Kidney capillary endothelial cell (primary cell): ENCODE results near the gene RBM6.
"Not testable (repeated sequence)": the region's sequence is repeated elsewhere in the genome, so short reads cannot be mapped to it uniquely, and the experiment has no call there.

ENCODE experiments used
- DNase-seq: peaks from one replicate; pipeline ENCODE4 v3.0.0-alpha.2; 2018; ENCODE audit warnings: low spot score

Gene RBM6

DNA sequence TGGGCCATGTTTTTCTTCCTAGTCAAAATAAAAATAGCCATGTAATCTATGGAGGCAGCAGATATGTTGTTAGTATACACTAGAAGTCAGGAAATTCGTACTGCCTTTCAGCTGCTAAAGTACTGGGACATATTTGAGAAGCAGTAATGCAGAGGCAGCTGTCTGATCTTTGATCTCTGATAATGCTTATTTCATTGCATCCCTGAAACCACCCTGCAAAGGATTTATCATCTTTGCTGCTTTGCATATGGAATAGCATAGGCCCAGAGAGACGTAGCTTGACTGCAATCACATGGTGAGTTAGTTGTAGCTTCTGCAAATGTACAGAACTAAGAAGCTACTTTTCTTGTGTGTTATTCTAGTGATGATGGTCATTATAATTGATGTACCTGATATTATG is 52.4 kb downstream of the RBM6 start:
- no peak for DNase-seq

DNA sequence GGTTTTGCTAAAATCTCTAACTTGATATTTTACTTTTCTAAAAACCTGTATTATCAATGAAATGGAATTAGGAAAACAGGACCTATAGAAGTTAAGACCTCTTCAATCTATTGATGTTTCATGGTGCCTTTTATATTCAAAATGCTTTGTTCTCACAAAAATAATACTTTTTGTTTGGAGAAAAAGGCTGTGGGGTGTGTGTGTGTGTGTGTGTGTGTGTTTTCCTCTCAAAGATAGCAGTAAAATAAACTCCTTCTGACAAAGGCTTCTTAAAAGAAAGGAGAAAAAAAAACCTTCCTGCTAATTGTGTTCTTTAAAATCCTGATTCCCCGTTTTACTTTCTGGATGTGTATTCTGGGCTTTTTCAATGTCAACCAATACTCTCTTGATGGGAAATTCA is 54.5 kb downstream of the RBM6 start:
- no peak for DNase-seq

DNA sequence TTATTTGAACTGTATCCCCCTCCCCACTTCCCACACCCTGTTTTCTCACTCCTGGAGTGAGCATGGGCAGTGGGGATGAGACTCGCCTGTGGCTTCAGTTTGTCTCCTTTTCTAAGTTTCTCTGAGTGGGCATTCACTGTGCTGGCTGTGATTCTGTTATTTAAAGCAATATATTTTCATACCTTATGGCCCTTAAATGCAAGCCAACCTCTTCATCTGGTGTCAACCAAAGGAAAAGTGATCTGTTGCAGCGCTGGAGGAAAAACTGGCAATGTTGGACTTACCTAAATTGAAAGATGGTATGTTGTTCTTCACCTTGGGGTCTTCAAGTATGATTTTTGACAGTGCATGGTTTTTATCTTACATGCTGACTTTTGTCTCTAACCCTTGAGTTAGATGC is 56.1 kb downstream of the RBM6 start:
- DNase-seq: no peak

DNA sequence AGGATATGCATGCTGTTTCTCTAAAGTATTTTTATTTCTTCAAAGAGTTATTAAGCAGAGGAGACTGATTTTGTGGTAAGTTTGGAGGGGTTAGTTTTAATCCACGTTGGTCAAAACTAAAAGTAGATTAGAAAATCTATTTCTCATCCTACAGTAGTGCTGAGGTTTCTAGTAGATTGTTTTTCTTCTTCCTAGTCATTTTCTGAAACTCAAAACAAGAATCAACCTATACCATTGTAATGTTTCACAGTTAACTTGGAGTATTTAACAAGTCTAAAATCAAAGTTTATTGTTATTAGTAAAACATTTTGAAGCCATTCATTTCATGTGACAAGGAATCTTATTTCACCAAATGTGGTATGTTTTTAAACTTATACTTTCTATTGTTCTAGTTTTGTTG is 57.9 kb downstream of the RBM6 start:
- no peak for DNase-seq

DNA sequence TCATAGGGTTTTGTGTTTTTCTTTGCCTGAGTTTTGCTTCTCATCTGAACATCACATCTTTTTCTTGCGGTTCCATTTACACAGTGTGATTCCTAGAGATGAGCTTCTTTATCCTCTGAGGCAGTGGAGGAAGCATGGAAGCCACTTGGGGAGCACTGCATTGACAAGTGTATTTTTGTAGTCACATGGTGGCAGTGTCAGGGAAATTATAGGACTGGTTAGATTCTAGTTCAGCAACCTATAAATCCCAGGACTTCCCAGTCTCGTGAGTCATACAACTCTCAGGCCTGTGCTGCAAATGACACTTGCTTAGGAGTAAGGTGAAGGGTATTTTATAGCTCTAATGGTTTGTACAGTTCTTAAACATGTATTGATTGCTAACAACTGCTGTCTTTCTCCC is 58.4 kb downstream of the RBM6 start:
- DNase-seq: peak; percentile 4

DNA sequence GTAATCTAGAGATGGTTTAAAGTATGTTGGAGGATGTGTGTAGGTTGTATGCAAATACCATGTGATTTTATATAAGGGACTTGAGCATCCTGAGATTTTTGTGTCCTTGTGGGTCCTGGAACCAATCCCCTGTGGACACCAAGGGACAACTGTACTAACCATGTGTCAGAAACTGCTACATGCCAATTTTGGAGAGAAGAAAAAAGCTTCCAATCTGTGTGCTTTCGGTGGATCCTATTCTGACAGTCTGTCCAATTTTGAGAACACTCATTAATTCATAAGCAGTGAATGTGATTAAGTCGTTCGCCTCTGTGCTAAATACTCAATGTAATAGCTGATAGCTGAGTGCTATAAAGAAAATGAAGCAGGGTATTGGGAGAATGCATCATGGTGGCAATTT is 61.6 kb downstream of the RBM6 start:
- DNase-seq: no peak

DNA sequence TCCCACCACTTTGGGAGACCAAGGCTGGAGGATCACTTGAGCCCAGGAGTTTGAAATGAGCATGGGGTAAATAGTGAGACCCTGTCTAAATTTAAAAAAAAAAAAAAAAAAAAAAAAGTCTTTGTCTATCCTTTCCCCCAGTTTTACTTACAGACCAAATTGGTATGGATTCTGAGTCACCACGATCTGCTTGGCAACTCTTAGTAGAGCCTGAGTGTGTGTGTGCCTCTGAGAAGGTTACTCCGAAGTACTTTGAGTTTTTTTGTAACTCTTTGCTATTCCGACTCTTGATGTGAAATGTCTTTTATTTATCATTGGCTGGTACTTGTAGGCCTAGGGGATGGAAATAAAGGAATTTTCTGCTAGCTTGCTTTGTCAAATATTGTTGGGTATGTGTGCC is 63.3 kb downstream of the RBM6 start:
- no peak for DNase-seq

DNA sequence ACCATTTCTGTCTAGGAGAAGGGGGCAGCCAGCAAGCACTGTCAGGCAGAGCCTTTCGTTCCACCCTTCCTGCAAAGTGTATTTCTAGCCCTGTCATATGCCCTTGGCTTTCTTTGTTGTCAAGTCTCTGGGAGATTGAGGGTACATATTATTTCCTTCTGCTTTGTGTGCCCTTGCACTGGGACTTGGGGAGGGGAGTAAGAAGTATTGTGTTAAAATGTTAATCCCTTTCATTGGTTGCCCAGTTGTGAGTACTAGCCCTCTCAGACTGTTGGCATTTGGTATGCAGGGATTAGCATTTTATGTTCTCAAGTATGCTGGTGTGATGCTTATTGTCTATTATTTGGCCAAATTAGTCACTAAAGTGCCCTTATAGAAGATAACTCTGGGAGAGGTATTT is 63.9 kb downstream of the RBM6 start:
- no peak for DNase-seq

DNA sequence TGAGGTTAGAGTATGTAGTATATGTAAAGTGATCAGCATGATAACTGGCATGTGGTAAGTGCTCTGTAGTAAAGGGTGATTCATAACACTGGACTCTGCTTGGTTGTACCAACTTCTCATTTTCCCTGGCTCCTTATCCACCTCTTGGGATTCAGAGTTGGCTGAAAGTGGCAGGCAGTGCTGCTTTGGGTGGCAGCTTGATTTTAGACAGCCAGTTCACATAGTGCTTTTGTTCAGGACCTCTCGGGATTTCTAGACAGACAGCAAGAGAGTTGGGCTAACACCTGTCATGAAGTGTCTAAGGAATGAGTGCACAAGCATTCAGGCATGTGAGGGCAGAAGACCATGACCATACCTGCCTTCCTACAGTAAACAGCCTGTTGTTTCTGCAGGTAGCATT is 69.0 kb downstream of the RBM6 start:
- DNase-seq: no peak

DNA sequence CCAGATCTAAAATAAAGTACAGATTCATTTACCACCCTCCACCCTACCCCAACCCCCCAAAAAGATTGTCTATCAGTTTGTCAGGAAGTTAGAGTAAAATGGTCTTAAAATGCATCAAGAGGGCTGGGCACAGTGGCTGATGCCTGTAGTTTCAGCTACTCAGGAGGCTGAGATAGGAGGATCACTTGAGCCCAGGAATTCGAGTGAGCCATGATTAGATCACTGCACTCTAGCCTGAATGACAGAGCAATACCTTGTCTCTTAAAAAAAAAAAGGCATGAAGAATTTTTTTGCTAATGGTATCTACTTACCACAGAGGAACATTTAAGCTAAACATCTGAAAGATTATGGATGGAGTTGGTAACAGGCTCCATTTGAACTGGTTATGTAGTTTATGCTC is 71.0 kb downstream of the RBM6 start:
- DNase-seq: no peak

DNA sequence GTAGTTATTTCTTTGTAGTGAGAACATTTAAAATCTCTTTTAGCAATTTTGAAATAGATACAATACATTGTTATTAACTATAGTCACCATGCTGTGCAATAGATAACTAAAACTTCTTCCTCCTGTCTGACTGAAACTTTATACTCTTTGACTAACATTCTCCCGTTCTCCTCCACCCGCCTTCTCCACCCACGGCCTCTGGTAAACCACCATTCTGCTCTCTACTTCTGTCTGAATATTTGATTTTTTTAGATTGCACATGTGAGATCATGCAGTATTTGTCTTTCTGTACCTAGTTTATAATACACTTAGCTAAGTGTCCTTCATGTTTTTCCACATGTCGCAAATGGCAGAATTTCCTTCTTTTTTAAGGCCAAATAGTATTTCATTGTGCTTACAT is 76.0 kb downstream of the RBM6 start:
- DNase-seq: no peak

DNA sequence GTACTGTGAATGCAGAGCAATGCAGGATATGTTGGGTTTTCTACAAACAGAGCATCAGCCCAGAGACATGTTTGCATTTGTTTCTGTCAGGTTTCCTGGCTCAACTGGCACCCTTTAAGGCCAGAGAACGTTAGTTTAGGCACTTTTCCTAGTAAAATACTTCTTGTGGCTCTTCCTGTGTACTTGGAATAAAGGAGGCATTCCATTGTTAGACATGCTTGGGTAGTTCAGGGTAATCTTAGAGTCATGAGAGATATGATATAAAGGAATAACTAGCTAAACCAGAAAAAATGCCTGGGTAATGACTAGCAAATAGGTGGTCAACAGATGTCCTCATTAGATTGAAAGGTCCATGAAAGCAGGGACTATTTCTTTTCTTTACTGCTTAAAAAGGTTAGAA is 88.4 kb downstream of the RBM6 start:
- DNase-seq: no peak

DNA sequence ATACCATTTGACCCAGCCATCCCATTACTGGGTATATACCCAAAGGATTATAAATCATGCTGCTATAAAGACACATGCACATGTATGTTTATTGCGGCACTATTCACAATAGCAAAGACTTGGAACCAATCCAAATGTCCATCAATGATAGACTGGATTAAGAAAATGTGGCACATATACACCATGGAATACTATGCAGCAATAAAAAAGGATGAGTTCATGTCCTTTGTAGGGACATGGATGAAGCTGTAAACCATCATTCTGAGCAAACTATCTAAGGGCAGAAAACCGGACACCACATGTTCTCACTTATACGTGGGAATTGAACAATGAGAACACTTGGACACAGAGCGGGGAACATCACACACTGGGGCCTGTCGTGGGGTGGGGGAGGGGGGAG is 91.3 kb downstream of the RBM6 start:
- DNase-seq: not testable (repeated sequence)

DNA sequence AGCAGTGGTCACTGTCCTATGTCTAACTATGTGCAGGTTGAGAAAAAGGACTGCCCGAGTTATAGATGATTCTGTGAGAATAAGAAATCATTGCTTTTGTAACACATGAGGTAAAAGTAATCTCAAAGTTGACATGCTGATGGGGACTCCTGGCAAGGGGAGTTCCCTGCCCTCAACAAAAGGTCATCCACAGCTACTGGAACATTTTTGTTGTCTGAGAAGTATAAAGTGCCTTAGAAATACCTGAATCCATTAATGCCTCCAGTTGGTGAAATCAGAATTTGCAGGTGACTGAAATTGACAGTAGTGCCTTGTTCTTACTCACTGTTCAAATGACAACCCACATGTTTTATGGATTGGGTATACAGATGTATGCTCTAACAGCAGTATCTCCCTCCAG is 105.0 kb downstream of the RBM6 start:
- DNase-seq: no peak

DNA sequence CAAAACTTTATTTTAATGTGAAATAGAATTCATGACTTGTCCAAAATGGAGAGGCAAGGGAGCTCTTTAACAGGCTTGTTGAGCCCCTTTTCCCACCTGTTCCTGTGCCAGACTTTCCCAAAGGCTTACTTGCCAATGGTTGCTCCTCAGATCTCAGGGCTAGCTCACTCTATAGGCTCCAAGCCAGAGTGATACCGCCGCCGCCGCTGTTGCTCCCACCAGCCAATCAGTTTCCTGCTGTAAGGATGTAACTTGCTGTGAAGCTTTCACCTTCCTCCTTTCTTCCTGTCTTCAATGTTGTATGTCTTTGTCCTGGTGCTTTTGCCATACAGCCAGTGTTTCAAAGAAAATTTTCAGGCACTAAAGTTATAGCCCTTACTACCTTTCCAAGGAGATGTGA is 107.5 kb downstream of the RBM6 start:
- DNase-seq: no peak

DNA sequence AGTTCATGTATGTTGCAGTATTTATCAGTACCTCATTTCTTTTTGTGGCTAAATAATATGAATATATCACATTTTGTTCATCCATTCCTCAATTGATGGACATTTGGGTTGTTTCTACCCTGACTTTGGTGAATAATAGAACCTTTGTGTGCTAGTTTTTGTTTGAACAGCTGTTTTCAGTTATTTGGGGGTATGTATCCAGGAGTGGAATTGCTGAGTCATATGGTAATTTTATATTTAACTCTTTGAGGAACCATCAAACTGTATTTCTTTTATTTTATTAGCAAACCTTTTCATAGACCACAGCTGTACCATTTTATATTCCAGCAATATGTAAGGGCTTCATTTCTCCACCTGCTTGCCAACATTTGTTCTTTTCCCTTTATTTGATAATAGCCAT is 110.4 kb downstream of the RBM6 start:
- DNase-seq: no peak

DNA sequence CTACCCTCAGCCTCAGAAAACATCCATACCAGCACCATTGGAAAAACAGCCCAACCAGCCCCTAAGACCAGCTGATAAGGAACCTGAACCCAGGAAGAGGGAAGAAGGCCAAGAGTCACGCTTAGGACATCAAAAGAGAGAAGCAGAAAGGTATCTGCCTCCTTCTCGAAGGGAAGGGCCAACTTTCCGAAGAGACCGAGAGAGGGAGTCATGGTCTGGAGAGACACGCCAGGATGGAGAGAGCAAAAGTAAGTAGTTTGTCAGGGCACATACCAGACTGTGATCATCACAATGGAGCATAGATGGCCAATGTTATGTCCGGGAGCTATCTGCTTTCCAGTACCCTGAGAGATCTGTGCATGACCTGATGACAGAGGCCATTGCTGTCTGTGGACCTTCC is 117.8 kb downstream of the RBM6 start:
- DNase-seq: no peak

DNA sequence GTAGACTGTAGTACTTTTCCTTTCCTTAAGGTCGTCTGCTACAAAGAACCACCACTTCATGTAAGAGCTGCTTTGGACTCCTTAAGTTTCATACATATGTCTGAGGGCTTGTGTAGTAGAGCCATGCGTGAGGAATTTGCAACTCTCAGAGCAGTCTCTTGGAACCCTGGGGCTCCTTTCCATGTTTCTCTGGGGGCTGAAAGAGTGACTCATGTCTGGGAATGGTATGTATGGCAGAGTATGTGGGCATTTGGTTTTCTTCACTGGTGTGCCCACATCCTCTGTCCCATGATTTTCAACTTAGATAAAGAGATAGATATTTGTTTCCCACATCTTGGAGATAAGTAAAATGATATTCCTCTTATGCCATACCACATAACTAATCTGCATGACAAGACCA is 128.2 kb downstream of the RBM6 start:
- no peak for DNase-seq

DNA sequence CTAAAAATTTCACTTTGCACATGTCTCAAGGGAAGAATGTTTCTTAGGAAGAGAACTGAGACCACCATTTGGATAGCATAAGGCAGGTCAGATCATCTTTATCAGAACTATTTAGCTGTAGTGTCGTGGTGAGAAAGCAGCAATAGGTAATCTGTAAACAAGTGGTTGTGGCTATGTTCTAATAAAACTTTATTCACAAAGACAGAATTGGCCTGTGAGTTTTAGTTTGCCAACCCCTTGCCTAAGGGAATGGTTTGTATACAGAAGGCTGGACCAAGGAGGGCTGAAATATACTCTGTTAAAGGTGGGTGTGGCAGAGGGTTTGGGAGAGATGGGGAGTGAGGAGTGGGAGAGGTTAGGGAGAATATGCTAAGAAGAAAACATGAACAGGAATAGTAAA is 138.1 kb downstream of the RBM6 start:
- DNase-seq: no peak

DNA sequence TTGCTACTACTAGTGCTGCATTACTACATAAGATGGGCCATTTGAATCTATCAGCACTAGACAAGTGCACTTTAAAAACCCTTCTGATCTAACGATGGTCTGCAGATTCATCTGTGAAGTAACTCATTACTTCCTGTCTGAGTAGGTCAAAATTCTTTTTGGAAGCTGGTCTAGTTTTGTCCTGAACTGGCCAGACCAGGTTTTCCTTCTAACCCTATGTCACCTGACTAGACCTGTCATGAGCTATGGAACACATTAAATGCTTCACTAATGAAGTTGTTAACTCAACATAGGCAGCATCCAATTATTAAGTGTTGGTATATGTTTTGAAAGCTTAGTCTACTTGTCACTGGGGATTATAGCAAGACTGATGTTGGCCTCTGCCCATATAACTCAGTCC is 138.7 kb downstream of the RBM6 start:
- DNase-seq: no peak

DNA sequence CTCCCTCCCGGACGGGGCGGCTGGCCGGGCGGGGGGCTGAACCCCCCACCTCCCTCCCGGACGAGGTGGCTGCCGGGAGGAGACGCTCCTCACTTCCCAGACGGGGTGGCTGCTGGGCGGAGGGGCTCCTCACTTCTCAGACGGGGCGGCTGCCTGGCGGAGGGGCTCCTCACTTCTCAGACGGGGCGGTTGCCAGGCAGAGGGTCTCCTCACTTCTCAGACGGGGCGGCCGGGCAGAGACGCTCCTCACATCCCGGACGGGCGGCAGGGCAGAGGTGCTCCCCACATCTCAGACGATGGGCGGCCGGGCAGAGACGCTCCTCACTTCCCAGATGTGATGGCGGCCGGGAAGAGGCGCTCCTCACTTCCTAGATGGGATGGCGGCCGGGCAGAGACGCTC is 145.0 kb downstream of the RBM6 start:
- DNase-seq: not testable (repeated sequence)

DNA sequence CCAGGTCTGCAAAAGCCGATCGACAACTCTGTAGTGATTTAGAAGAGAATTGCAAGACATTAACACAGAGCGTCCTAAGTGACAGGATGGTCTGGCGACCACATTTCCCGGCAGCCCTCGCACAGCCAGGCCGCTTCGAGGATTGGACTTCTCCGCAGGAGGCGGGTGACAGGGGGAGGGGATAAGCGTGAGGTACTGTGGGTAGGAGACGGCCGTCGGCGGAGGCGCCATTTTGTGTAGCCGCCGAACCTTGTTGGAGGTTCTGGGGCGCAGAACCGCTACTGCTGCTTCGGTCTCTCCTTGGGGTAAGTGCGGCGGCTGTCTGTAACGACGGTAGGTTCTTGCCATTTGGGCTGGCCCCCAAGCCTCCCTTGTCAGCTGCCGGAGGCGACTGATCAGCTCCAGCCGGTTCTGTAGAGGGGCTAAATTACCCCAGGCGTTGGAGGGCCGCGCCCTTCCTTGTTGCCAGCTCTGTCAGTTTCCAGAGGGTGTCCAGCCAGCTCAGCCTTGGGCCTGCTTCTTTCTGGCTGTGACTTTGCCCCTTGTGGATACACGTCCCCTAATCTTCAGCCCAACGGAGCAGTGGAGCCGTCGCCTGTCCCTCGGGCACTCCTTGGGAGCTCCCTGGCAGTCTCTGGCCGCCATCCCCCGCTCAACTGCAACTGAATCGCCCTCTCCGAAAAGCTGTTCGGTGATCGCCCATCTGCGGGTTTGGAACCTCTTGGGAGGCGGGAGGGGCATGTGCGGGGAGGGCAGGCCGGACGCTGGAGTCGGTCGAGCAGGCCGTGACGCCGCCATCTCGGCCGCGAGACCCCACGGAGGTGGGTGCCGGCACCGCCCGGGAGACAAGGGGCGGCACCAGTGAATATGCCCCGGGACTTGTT is 149.0 kb downstream of the RBM6 start, which contains the start of gene RBM5:
Gene RBM5, plus strand, starts transcription at position 195 of the 884 bp plus-strand sequence. CDS start 1,516 bp downstream, outside the sequence.
- peak; percentile 92 for DNase-seq

DNA sequence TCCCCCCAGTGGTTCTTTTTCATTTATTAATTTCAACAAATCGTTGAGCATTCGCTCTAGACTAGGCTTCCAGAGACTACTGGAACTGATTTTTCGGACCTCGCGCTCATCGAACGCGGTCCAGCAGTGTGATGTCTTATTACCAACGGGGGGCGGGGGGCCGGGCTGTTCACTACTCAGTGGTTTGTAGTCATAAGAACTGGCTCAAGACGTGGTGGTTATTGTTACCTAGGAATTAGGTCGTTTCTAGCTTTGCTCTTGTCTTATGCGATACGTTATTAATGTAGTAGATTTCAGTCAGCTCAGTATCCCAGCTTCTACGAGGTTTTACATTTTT is 149.6 kb downstream of the RBM6 start:
- DNase-seq: peak; percentile 33

DNA sequence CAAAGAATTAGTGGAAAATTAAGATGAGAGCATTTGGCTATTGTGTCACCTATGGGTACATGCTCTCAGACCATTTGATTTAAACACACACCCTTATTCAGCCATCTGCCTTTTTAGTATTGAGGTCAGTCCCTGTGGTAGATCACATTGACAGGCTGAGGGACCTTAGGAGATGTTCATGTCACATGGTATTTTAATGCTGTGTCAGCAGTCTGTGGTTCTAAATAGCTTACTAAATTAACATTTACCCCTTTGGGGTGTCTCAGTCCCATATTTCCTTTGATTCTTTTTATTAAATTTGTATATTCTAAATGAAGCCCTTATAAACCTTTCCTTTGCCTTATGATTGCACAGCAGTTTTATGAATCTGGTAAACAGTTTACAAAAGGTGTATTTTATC is 151.0 kb downstream of the RBM6 start:
- DNase-seq: no peak
